Erythroblast (primary cell): ENCODE measurements around the gene MED28.

Experiments
- GATA1 ChIP-seq: IDR thresholded peaks from 2 replicates; pipeline ENCODE4 v1.6.1; 2011; ENCODE audit warnings: low read depth, mild to moderate bottlenecking, control low read depth, low read length, moderate library complexity
- POLR2A ChIP-seq: IDR thresholded peaks from 2 replicates; pipeline ENCODE4 v1.6.1; 2011; ENCODE audit warnings: mild to moderate bottlenecking, low read length

- TF ChIP-seq POLR2A = no peak
- no peak for TF ChIP-seq GATA1
Measured at GRCh38 chr4:17682222-17682566, 67.8 kb downstream of the MED28 start.
